ENCODE data around the gene PDGFC.
"Not testable (repeated sequence)": the region's sequence is repeated elsewhere in the genome, so short reads cannot be mapped to it uniquely, and the experiment has no call there.

Gene PDGFC

DNA sequence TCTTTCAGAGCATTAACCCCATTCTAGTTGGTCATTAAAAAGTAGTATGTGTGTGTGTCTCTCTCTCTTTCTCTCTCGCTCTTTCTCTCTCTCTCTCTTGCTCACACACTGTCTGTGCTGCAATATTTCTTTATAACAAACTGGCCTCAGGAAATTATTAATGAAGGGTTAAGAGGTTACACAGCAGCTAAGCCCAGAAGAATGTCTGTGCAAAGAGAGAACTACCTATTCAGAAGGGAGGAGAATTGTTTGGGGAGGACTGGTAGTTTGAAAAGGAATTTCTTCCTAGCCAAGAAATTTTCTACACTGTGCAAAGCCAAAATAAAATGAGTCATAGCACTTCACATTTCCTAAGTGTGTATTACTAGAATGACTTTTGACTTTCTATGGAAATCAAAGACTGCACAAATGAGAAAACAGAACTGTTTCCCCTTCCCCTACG is 22.2 kb downstream of the PDGFC start:
- peak; percentile 55 for DNase-seq

DNA sequence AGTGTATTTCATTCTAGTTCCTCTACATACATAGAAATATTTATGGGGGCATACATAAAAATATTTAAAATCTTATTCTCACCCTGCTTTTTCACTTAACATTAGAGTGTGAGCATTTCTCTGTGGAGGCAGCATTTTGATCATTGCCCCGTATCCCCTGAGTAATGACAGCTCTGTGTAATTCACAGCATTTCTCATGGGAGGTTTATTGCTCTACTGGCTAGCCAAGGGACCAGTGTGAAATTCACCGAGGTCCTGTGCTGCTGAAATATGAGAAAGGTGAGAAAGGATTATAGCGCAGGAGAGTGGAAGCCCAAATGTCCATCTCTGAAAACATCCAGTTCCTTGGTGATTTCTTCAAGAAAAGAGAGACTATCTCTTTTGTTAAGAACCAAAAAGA is 22.9 kb downstream of the PDGFC start:
- DNase-seq, result no peak

DNA sequence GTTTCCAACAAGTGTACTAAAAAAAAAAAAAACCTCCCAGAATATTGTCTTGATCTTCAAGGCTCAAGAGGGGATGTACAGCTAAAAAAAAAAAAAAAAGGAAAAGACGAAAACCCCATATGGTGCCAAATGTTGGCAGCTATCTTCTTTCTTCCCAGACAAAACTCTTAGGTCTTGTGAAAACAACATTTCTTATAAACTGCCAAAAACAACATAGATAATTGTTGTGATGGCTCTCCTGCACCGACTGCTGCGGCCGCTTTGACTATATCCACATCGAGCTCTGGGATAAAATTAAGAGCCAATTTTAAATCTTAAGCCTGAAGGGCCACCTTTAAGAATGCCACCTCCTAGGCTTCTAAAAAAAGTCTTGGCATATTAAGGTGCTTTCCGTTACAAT is 23.5 kb downstream of the PDGFC start:
- peak; percentile 61 for DNase-seq

DNA sequence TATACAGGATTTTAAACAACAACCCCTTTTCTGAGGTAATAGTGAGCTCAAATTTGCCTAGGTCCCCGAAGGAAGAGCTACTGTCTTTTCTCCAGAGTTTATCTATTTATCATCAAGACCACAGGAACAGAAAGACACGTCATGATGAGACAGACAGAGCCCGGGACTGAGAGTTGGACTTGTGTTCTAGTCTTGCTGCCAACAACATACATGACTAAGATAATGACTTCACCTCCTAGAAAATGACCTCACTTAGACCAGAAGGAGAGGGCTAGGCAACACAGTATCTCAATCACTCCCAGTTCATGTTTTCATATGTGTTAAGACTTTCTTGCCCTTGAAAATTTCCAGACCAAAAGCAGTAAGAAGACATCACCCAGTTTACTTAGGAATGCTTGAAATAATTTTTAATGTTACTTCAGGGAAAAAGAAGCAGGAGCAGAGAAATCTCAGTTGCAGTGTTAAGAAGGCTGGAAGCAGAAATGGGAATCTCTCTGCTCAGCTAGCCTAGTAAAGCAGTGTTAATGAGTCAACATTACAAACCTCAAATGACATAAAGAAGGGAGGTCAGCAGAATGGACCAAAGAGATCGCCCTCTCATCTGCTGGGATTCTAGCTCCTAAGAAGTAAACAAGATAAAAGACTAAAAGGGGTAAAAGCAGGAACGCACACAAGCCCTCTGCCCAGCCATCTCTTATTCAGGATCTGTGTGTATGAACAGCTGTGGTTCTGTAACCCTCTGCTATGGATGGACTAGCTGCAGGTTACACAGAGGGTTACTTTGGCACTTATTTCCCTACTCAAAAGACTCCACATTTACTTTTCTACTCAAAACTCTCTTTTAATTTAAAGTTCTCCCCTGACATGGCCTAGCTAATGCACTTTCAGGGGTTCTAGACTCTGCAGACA is 24.8 kb downstream of the PDGFC start:
- peak; percentile 85 for DNase-seq

DNA sequence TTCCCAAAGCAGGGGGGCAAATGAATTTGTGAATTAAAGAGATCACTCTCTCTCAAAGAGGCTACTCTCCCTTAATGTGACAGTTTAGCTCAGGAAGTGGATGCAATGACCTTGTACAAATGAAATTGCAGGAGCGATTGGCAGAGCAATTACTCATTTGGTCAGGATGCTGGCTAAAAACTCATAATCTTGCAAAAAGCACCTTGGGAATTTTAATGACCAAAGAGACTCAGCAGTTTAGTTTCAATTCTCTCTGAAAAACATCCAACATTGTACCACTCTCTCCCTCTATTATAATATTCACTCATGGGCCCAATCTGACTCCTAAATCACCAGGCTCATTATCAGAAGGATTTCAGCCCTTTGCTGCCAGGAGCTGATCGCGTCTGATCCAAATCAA is 26.1 kb downstream of the PDGFC start:
- DNase-seq, result peak; percentile 37

DNA sequence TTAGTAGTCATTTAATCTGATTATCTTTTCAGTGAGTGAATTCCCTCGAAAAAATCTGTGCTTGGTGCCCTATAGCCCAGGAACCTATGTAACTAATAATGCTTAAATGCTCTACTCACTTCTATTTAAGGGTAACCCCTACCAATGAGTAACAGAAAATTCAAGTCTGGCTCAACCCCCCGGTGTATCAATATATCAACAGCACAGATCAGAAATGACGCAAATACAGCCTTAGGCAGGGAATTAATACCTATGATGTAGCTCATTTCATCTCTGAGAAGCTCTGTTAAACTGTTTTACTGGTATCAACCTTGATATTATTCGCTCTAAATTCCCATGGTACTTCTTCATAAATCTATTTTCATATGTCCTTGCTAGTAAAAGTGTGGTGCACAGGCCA is 28.6 kb downstream of the PDGFC start:
- DNase-seq, result no peak

DNA sequence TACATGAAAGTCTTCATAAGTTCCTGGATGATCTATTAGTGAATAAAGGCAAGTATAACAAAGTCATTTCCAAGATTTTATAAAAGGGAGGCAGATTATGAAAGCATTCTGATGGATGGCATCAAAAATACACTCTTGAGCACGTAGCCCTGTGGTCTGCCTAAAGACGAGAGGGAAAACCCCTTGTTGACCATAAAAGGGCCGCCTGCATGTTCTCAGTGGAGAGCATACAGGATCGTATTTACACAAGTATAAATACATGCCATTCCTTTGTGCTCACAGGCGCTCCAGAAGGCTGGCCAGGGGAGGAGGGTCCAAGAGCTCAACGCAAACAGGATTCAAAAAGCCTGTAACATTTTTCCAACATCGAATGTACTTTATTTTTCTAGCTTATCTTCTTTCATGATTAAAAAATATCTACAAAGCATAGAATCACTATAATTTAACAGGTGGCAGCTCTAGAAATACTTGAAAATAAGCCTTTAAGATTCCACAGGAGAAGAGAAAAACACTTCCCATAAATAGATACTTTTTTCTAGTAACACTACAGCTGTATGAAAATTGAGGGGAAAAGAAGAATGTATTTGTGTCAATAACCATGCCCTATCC is 29.6 kb downstream of the PDGFC start:
- peak; percentile 77 for DNase-seq

DNA sequence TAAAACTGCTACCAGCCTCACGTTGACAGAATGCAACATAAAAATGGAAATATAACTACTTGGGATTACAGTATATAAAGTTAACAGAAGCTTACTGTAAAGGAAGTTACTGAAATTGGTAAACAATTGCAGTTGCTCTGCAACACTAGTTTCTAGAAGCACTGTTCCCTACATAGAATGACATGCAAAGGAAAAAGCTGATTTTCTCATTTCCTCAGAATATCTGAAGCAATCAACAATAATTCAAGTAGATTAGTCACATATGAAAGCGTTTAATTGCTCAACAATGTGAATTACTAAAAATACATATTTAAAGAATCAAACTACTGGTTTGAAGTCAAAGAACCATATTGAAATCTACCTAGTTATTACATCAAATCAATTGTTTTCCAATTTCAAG is 31.8 kb downstream of the PDGFC start:
- no peak for DNase-seq

DNA sequence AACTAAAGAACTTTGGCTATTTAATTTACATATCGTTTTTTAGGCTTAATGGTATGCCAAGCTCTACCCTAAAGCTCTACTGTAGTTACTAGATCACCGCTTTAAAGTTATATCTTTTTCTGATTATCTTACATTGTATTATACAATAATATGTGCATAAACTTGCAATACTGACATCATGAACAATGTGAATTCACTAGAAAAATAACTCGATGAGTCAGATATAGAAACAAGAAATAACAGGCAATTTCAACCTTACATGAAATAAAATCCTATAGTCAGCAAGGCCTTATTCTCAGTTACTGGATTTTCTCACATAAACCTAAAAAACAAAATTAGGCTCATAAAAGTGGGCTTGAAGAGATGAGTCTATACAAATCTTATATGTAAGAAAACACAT is 32.5 kb downstream of the PDGFC start:
- no peak for DNase-seq

DNA sequence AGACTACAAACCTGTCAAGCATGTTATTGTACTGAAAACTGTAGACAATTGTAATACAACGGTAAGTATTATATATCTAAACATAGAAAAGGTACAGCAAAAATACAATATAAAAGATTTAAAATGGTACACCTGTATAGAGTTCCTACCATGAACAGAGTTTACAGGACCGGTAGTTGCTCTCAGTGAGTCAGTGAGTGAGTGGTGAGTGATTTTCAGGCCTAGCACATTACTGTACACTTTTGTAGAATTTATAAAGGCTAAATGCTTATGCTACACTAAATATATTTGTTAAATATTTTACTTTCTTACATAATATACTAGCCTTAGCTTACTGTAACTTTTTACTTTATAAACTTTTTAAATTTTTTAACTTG is 37.4 kb downstream of the PDGFC start:
- no peak for DNase-seq

DNA sequence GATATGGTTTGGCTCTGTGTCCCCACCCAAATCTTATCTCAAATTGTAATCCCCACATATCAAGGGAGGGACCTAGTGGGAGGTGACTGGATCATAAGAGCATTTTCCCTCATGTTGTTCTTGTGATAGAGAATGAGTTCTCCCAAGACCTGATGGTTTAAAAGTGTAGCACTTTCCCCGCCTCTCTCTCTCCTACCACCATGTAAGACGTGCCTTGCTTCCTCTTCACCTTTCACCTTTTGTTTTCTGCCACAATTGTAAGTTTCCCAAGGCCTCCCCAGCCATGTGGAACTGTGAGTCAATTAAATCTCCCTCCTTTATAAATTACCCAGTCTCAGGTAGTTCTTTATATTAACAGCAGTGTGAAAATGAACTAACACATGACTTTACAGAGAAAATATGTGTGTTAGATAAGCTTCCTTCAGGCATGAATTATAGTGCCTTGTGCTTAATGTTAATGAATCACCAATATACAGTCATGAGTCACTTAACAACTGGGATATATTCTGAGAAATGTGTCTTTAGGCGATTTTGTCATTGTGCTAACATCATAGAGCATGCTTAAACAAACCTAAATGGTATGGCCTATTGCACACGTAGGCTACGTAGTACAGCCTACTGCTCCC is 37.9 kb downstream of the PDGFC start:
- DNase-seq, result no peak

DNA sequence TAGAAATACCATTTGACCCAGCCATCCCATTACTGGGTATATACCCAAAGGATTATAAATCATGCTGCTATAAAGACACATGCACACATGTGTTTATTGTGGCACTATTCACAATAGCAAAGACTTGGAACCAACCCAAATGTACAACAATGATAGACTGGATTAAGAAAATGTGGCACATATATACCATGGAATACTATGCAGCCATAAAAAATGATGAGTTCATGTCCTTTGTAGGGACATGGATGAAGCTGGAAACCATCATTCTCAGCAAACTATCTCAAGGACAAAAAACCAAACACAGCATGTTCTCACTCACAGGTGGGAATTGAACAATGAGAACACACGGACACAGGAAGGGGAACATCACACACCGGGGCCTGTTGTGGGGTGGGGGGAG is 39.2 kb downstream of the PDGFC start:
- not testable (repeated sequence) for DNase-seq

DNA sequence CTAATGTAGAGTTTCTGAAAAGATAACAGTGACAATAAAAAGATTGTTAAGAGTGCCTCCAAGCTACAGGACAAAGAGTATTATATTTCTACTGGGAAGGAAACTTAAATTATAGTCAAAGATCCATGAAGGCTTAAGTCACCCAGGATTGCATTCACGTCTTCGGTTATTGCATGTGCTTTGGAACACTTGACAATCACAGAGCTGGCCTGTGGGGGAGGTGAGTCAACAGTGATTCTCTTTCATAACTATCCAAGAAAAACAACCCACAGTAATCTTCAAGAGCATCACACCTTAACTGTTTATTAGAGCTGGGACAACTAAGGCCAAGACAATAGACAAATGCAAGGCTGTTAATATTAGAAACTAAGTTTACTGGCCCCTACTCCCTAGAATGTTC is 40.3 kb downstream of the PDGFC start:
- no peak for DNase-seq

DNA sequence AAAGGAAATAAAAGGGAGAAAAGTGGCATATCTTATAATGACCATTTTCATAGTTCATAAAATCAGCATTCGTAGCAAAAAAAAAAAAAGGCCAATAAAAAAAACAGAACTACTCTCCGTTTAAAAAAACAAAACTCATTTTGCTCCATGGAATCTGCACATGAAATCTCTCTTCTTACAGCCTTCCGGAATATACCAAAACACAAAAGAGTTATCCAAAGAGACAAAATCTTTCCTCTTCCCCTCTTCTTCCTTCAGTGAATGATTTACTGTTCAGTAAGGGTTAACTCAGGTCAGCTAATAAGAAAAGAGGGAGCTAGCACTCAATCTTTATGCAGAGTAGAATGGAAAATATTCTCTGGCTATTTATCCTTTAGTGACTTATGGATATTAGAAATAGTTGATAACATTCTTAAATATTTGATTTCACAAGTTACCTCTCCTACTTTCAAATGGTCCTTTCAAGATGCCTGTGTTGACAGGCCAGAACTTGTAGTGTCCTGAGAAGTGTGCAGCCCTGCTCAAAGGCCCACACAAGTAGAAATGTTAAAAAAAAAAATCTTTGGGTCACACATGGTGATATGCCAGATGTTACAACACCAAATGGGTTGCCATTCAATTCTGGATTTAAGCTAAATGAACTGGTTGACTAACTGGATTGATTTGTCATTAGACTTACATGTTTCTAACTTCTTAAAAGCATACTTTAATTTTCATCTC is 42.1 kb downstream of the PDGFC start:
- no peak for DNase-seq

DNA sequence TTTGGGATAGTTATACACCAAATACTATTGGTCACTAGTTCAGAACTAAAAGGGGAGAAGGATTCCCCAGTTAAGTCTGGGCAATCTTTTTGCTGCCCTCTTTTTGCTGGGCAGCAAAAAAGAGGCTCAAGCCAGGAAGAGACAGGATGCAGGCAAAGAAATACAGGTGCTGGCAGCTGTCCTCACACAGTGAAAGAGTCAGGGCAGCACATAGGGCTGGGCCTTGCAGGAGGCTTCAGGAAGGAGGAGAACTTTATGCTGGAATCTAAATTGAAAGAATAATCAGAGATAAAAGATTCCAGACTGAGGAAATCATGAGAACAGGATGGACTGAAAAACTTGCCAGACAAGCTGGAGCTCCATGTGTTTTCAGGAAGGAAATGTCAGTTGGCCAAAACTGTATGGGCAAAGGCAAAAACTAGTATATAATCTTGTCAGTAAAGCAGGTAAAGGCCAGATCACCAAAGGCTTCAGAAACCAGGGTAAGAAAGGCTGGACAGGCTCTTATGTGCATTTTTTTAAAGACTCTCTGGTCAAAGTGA is 46.8 kb downstream of the PDGFC start:
- DNase-seq, result no peak

DNA sequence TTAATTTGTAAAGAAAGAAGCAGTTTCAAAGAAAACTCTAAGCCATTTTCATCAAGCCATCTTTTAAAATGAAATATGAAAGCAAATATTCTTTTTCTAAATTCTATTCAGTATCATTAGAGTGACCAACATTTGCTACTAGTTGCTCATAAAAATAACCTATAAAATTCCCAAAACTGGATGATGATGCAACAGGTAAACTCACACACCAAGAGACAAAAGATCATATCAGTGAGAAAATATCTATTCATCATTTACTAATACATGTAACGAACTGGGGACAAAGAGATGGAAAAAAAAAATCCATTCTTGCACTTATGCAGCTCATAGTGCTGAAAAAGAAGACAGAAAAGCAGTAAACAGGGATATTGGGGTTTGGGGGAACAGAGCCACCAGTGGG is 48.1 kb downstream of the PDGFC start:
- DNase-seq, result no peak

DNA sequence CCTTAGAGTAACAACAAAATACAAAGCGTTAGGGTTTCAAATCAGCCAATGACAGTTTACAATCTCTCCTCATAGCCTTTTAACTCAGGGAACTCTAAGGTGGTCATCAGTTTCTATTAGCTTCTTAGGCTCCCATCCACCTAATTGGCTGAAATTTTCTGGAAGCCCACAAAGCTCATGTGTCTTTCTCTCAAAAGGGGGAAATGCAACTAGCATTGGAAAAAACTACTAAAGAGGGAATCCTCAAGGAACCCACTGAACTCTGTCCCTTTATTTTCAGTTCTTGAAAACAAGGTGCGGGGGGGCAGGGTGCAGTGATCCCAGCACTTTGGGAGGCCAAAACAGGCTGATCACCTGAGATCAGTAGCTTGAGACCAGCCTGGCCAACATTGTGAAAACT is 56.4 kb downstream of the PDGFC start:
- no peak for DNase-seq

DNA sequence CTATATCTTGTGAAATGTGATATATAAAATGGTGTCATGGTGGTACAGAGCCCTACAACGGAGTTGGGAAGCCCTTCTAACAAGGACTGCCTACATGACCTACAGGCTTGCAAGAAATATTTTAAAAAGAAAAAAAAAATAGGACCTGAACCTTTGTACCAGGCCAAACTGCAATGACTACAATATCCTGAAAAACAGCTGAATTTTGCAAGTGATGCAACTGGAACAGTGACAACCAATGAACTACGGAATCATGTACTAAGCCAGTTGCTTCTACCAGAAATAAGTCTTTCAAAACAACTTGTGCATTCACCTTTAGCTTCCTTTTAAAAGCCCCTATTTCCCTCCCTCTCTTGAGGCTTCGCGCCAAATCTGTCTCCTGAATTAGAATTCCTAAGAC is 58.4 kb downstream of the PDGFC start:
- no peak for DNase-seq

DNA sequence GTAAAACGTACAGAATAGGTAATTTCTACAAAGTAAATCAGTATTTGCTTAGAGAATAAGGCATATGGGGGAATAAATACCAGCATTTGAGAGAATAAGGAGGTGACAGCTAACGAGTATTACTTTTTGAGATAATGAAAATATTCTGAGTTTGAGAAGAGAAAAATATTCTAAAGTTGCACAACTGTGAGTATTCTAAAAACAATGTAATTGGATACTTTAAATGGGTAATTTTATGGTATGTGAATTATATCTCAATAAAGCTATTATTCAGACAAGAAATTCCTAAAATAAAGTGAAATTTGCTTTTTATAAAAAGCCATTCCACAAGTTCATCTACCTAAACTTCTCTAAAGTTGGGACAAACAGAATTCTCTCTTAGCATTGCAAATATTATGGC is 62.6 kb downstream of the PDGFC start:
- DNase-seq, result no peak

DNA sequence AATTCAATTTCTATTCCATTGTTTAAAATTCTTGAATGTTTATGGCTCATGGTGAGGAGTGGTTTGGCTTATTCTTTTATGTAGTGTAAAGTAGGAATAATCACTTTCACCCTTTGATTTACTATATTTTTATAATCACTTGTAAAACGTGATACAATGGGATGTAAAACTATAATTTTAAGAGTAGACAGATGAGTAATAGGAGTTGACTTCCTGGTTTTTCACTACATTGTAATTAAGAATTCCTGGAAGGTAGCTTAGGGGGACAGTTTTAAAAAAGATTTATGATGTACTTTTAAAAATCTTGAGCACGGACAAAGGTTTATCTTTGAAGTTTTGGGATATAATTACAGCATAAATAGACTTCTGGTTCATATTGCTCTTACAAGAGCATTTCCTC is 65.3 kb downstream of the PDGFC start:
- no peak for DNase-seq

DNA sequence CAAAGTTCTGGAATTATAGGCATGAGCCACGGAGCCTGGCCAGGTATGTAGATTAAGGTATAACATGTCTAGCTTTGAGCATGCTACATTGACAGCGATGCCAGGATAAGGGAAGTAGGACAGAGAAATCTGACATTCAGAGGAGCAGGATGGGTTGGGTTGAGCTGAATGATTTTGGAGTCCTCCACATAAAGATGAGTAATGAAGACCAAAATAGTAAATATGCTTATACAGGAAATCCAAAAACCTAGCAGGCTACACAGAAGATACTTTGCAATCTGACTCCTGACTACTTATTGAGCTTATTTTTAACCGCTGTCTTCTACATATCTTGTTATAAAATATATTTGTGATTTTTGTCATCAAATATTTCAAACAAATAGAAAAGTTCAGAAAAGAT is 69.7 kb downstream of the PDGFC start:
- DNase-seq, result no peak

DNA sequence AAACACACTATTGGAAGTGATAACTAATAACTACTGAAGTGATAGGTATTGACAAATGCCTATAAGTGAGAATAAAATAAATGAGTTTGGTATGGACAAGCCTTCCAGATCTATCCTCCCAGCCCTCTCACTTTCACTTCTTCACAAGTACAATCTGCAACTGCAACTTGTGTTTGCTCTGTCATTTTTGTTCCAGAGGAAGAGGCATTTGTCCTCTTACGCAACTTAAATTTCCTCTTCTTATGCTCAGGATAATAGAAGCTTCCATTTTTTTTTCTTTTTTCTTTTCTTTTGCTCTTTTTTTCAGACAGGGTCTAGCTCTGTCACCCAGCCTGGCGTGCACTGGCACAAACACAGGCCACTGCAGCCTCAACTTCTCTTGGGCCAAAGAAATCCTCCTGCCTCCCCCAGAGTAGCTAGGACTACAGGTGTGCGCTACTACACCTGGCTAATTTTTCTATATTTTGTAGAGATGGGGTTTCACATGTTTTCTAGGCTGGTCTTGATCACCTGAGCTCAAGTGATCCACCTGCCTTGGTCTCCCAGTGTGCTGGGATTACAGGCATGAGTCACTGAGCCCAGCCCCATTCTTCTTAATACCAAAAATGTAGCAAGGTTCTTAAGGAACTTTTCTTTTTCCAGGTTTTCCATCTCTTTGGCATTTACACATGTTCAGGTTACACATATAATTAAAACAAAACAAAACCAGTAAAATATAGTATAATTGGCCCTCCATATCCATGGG is 73.1 kb downstream of the PDGFC start:
- DNase-seq, result no peak

DNA sequence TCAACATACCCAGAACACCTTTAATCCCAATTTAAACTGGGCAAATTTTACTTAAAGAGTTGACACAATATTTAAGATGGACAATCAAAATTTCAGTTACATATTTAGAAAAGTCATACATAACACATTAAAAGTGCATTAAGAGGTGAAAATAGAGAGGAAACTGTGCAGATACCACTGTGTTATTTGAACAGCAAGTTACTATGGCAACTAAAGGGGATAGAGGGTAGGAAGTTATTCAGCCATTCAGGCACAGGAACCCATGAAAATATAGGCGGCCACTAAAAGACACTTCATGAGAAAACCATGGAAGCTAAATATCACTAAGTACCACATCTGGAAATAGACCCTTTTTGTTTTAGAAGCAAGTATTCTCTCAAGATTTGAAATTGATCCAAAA is 75.1 kb downstream of the PDGFC start:
- DNase-seq, result no peak

All from NCI-H446 treated with DMSO at 0.1 percent for 48 hours (cell line).